ENCODE results near the gene NAT14. TPM values are rescaled to one million over a fixed set of nuclear protein-coding genes. Genes with fewer than 3 reads are reported as not detected.

The NAT14 gene
- total RNA-seq (34.4 and 44.7 TPM in 2 replicates), polyA plus RNA-seq (39.1 and 42.6 TPM in 2 replicates), polyA minus RNA-seq (7.4 and 7.9 TPM in 2 replicates), Bru-seq, nascent RNA (percentile 46 among the genes with signal in this experiment), BruChase-seq, experiment 1, labeled RNA remaining after a 6-hour chase (percentile 69 among the genes with signal in this experiment), BruChase-seq, experiment 2, labeled RNA remaining after a 2-hour chase (percentile 58 among the genes with signal in this experiment)
- 33.9 and 35.8 TPM in 2 replicates for polyA plus RNA-seq (2011; cell fraction: cytosol; rRNA removed)
- 32.4 and 39.3 TPM in 2 replicates for polyA plus RNA-seq (2011; cell fraction: nucleus; rRNA removed)
- polyA plus RNA-seq (2012) = 32.3 and 39.6 TPM in 2 replicates
- 3.8 TPM for polyA minus RNA-seq (2011; cell fraction: cytosol; rRNA and poly(A)+ RNA removed)
- polyA minus RNA-seq (2011; cell fraction: nucleus; rRNA and poly(A)+ RNA removed) = 4.7 and 5.8 TPM in 2 replicates
- long read RNA-seq, transcript NAT14-201 (3 exons, 1,536 nt) = major isoform, 12 of 32 reads
- long read RNA-seq, partial matches to known transcripts = 2 of 32 reads
- long read RNA-seq, other reads (novel, unspliced or antisense) = 16 of 32 reads

GRCh38 chr19:55484593-55485438 is at the start of gene NAT14:
TSS of gene NAT14 (plus strand) at chr19:55485188. CDS start at chr19:55485709, 521 bp downstream.
- Histone ChIP-seq H3K9me1 (replicated peaks; ENCODE audit: control insufficient read depth, extremely low read depth, insufficient read depth, low read length) (no peaks in the 10 kb centered on the region), H4K20me1 (replicated peaks; ENCODE audit: control insufficient read depth, extremely low read depth, insufficient read depth, low read length) (no peaks in the 10 kb centered on the region), H3K27ac (ENCODE audit: insufficient read depth, low read depth, low read length) (peak within 1 kb of the TSS; percentile 92), H2AFZ (ENCODE audit: low read depth, low read length) (peak within 1 kb of the TSS; percentile 76), H3K27me3 (ENCODE audit: control insufficient read depth in 2 of 2, insufficient read depth in 2 of 2, low read length in 2 of 2) (no peaks in the 10 kb centered on the region), H3K79me2 (ENCODE audit: control insufficient read depth, insufficient read depth, low read length) (peaks cover 4% of the 10 kb centered on the region), H3K4me3 (replicated peaks in 1 of 3; ENCODE audit: insufficient read depth in 1 of 3, low read depth in 1 of 3, low read length in 3 of 3) (peak within 1 kb of the TSS; percentile 32 to 63 (median 63)), H3K4me2 (ENCODE audit: insufficient read depth, low read length) (peak within 1 kb of the TSS; percentile 81), H3K9me3 (replicated peaks; ENCODE audit: control insufficient read depth, insufficient read depth, low read length) (no peaks in the 10 kb centered on the region), H3K36me3 (ENCODE audit: control insufficient read depth in 2 of 2, extremely low read depth in 1 of 2, insufficient read depth in 2 of 2, low read length in 2 of 2) (peaks cover 0 to 3% of the 10 kb centered on the region in 2 experiments), H3K9ac (replicated peaks; ENCODE audit: extremely low read depth, insufficient read depth, low read length) (peak within 1 kb of the TSS; percentile 74), H3K4me1 (ENCODE audit: control insufficient read depth, extremely low read depth, insufficient read depth, low read length) (peaks cover 34% of the 10 kb centered on the region)
- dilution Hi-C loops (cut with MboI; ENCODE audit: extremely low pct_ligation_motif_present, low sequenced_read_pairs) (no loop called here), intact Hi-C loops (cut with micrococcal nuclease) (no loop called here)
- FAIRE-seq (peak; percentile 79), DNase-seq (ENCODE audit: low read depth, low spot score) (peak; percentile 61)
- ChIA-PET CTCF (interaction anchor here (0.9 to 6.1 kb wide), 8 partner anchors 8 to 344 kb away, joined by 3 to 91 read pairs (median 7); partner anchors contain the start of genes ZNF628 and ZNF865), POLR2A (interaction anchor here (0.7 to 0.8 kb wide), 3 partner anchors 10 to 344 kb away, joined by 3 to 6 read pairs (median 4); partner anchors contain the start of gene UBE2S)
- BruUV-seq (replicated peaks) = no TSS peak
- TF ChIP-seq CTCF (IDR thresholded peaks at IDR 0.05; ENCODE audit: extremely low read depth in 1 of 2, insufficient read depth in 1 of 2, low read depth in 1 of 2, low read length in 2 of 2) (no peak), POLR2AphosphoS5 (IDR thresholded peaks at IDR 0.05; ENCODE audit: insufficient read depth, low read depth, low read length) (peak; percentile 63), JUN (IDR thresholded peaks at IDR 0.05; ENCODE audit: borderline replicate concordance, insufficient read depth, insufficient read length, low read depth) (no peak), MAX (IDR thresholded peaks at IDR 0.05; ENCODE audit: insufficient read depth, insufficient read length) (no peak)
